Sigmoid colon (tissue), 4 donors: ENCODE results near the gene MTFP1.

Experiments used
- CTCF ChIP-seq, 4 experiments: fragments of 450-650 bp in 3 of 4; fragments of 200-600 bp in 1 of 4; IDR thresholded peaks; one replicate each; pipeline ENCODE4 v1.5.1; 2016 to 2019; ENCODE audit warnings: antibody characterized with exemption in 4 of 4, mild to moderate bottlenecking in 3 of 4, moderate library complexity in 2 of 4
- POLR2A ChIP-seq, 2 donors: fragments of 450-650 bp; IDR thresholded peaks; one replicate each; pipeline ENCODE4 v1.6.1; 2016; ENCODE audit warnings: antibody characterized with exemption in 2 of 2, mild to moderate bottlenecking in 2 of 2, moderate library complexity in 2 of 2
- POLR2AphosphoS5 ChIP-seq, 4 donors: sonication (generic); formaldehyde crosslinking; IDR thresholded peaks; one replicate each; pipeline ENCODE4 v1.6.1; 2017; ENCODE audit warnings: antibody characterized with exemption in 4 of 4

- TF ChIP-seq CTCF (IDR thresholded peaks at IDR 0.05) (no peak), POLR2AphosphoS5 (IDR thresholded peaks at IDR 0.05) (no peak), POLR2A (IDR thresholded peaks at IDR 0.05) (no peak)
These were observed 27.3 kb downstream of the MTFP1 start for GRCh38 chr22:30452861-30453260.
